ENCODE data around the gene RASSF3. TPM values are rescaled to one million over a fixed set of nuclear protein-coding genes. Genes with fewer than 3 reads are reported as not detected.
A peak's percentile ranks its signal among the peaks of the same experiment; 100 is the strongest.

RASSF3 gene
- total and polyA plus RNA-seq, 2 donors from 2014 or later, result 8.2 to 35.6 TPM

- Histone ChIP-seq H3K36me3 (ENCODE audit: control insufficient read depth in 2 of 3, insufficient read depth in 3 of 3, low read length in 3 of 3) (no peaks in the 10 kb centered on the region), H3K4me3 (ENCODE audit: low read length in 3 of 3) (no peak overlapping the region), H3K27ac (ENCODE audit: low read depth in 2 of 2, low read length in 2 of 2) (no peak overlapping the region), H3K9me3 (ENCODE audit: control insufficient read depth in 2 of 3, insufficient read depth in 1 of 3, low read length in 3 of 3) (no peaks in the 10 kb centered on the region), H3K4me1 (ENCODE audit: control insufficient read depth in 2 of 3, insufficient read depth in 2 of 3, low read depth in 1 of 3, low read length in 3 of 3) (no peaks in the 10 kb centered on the region), H3K27me3 (ENCODE audit: control insufficient read depth, insufficient read depth, low read length) (no peaks in the 10 kb centered on the region), H3K9ac (ENCODE audit: low read length in 3 of 3) (no peak overlapping the region)
- no peak for FAIRE-seq
- no peak for TF ChIP-seq CTCF (IDR thresholded peaks at IDR 0.05; ENCODE audit: borderline replicate concordance, extremely low read depth, insufficient read depth)
- no peak for DNase-seq
- intact Hi-C loops (cut with DNase I), result loop anchor here (5.0 kb wide), 1 partner anchor 147 kb away; no protein-coding TSS in a partner anchor
These were observed 84.1 kb downstream of the RASSF3 start for GRCh38 chr12:64694130-64695040.

GRCh38 chr12:64695550-64695949, 85.3 kb downstream of the RASSF3 start:
- Histone ChIP-seq H3K36me3 (ENCODE audit: control insufficient read depth in 2 of 3, insufficient read depth in 3 of 3, low read length in 3 of 3) (no peaks in the 10 kb centered on the region), H3K9me3 (ENCODE audit: control insufficient read depth in 2 of 3, insufficient read depth in 1 of 3, low read length in 3 of 3) (no peaks in the 10 kb centered on the region), H3K4me3 (ENCODE audit: low read length in 3 of 3) (no peak overlapping the region), H3K9ac (ENCODE audit: low read length in 3 of 3) (no peak overlapping the region), H3K4me1 (ENCODE audit: control insufficient read depth in 2 of 3, insufficient read depth in 2 of 3, low read depth in 1 of 3, low read length in 3 of 3) (no peaks in the 10 kb centered on the region), H3K27me3 (ENCODE audit: control insufficient read depth, insufficient read depth, low read length) (no peaks in the 10 kb centered on the region), H3K27ac (ENCODE audit: low read depth in 2 of 2, low read length in 2 of 2) (no peak overlapping the region)
- FAIRE-seq (no peak), DNase-seq (no peak)
- TF ChIP-seq CTCF (IDR thresholded peaks at IDR 0.05; ENCODE audit: borderline replicate concordance, extremely low read depth, insufficient read depth), result no peak
- intact Hi-C loops (cut with DNase I), result loop anchor here (5.0 kb wide), 1 partner anchor 148 kb away; no protein-coding TSS in a partner anchor

GRCh38 chr12:64696080-64696741, 85.9 kb downstream of the RASSF3 start:
- DNase-seq, result peak in 2 of 5 donors; percentile 61 to 69
- H3K4me1 ChIP-seq (ENCODE audit: control insufficient read depth in 2 of 3, insufficient read depth in 2 of 3, low read depth in 1 of 3, low read length in 3 of 3), result no peaks in the 10 kb centered on the region
- no peaks in the 10 kb centered on the region for H3K36me3 ChIP-seq (ENCODE audit: control insufficient read depth in 2 of 3, insufficient read depth in 3 of 3, low read length in 3 of 3)
- H3K27ac ChIP-seq (ENCODE audit: low read depth in 2 of 2, low read length in 2 of 2), result no peak overlapping the region
- no peak overlapping the region for H3K4me3 ChIP-seq (ENCODE audit: low read length in 3 of 3)
- intact Hi-C loops (cut with DNase I), result loop anchor here (5.0 kb wide), 1 partner anchor 149 kb away; no protein-coding TSS in a partner anchor
- TF ChIP-seq CTCF (IDR thresholded peaks at IDR 0.05; ENCODE audit: borderline replicate concordance, extremely low read depth, insufficient read depth), result peak; percentile 24
- H3K9me3 ChIP-seq (ENCODE audit: control insufficient read depth in 2 of 3, insufficient read depth in 1 of 3, low read length in 3 of 3), result no peaks in the 10 kb centered on the region
- no peak overlapping the region for H3K9ac ChIP-seq (ENCODE audit: low read length in 3 of 3)
- FAIRE-seq, result no peak
- no peaks in the 10 kb centered on the region for H3K27me3 ChIP-seq (ENCODE audit: control insufficient read depth, insufficient read depth, low read length)
